ENCODE measurements around the gene EVC.
"Not testable (repeated sequence)": the region's sequence is repeated elsewhere in the genome, so short reads cannot be mapped to it uniquely, and the experiment has no call there.

EVC gene

GRCh38 chr4:5852523-5853202 lies 141.7 kb downstream of the EVC start:
- DNase-seq = no peak

GRCh38 chr4:5854929-5855328 lies 143.9 kb downstream of the EVC start:
- DNase-seq = no peak

GRCh38 chr4:5856362-5856761 lies 145.4 kb downstream of the EVC start:
- not testable (repeated sequence) for DNase-seq

- no peak for DNase-seq
These were observed 146.2 kb downstream of the EVC start for GRCh38 chr4:5857199-5857598.

- DNase-seq = no peak
These were observed 147.2 kb downstream of the EVC start for GRCh38 chr4:5858020-5858769.

GRCh38 chr4:5863461-5864113 lies 152.6 kb downstream of the EVC start:
- no peak for DNase-seq

Measured in islet precursor cell (in vitro differentiated cells).